GM23248 (cell line): ENCODE results near the gene ARFGAP3. TPM values are rescaled to one million over a fixed set of nuclear protein-coding genes. Genes with fewer than 3 reads are reported as not detected.

Experiments
- DNase-seq: peaks from one replicate; pipeline ENCODE4 v3.0.0-alpha.2; 2015
- H2AFZ ChIP-seq: fragments of 200-600 bp; sonication (generic); 2 replicates; pipeline ENCODE4 v1.6.1; 2016; ENCODE audit warnings: antibody characterized with exemption
- H3F3A ChIP-seq: fragments of 200-600 bp; sonication (generic); 2 replicates; pipeline ENCODE4 v1.6.1; 2016; ENCODE audit warnings: mild to moderate bottlenecking, antibody characterized with exemption, mixed run types; ENCODE audit not compliant: insufficient read depth
- H3K27ac ChIP-seq: fragments of 200-600 bp; sonication (generic); 2 replicates; pipeline ENCODE4 v1.5.1; 2016; ENCODE audit warnings: mild to moderate bottlenecking
- H3K27me3 ChIP-seq: fragments of 200-600 bp; sonication (generic); replicated peaks from 2 replicates; pipeline ENCODE4 v1.6.1; 2016; ENCODE audit warnings: mild to moderate bottlenecking; ENCODE audit not compliant: insufficient read depth
- H3K36me3 ChIP-seq: fragments of 200-600 bp; sonication (generic); 2 replicates; pipeline ENCODE4 v1.6.1; 2016; ENCODE audit warnings: low read depth, mild to moderate bottlenecking
- H3K4me1 ChIP-seq: fragments of 200-600 bp; sonication (generic); 2 replicates; pipeline ENCODE4 v1.6.1; 2016; ENCODE audit warnings: mild to moderate bottlenecking; ENCODE audit not compliant: insufficient read depth
- H3K4me2 ChIP-seq: fragments of 200-600 bp; sonication (generic); one replicate; pipeline ENCODE4 v1.6.1; 2016; ENCODE audit warnings: mild to moderate bottlenecking; ENCODE audit not compliant: unreplicated experiment
- H3K4me3 ChIP-seq: fragments of 200-600 bp; sonication (generic); 2 replicates; pipeline ENCODE4 v1.5.1; 2016; ENCODE audit warnings: mild to moderate bottlenecking
- H3K79me2 ChIP-seq: fragments of 200-600 bp; sonication (generic); 2 replicates; pipeline ENCODE4 v1.6.1; 2016; ENCODE audit warnings: mild to moderate bottlenecking; ENCODE audit not compliant: insufficient read depth
- H3K9ac ChIP-seq: fragments of 200-600 bp; sonication (generic); 2 replicates; pipeline ENCODE4 v1.6.1; 2016; ENCODE audit warnings: mild to moderate bottlenecking
- H3K9me2 ChIP-seq: fragments of 200-600 bp; sonication (generic); 2 replicates; pipeline ENCODE4 v1.6.1; 2016; ENCODE audit warnings: mixed run types, mild to moderate bottlenecking, moderate library complexity; ENCODE audit not compliant: insufficient read depth
- H3K9me3 ChIP-seq: fragments of 200-600 bp; sonication (generic); one replicate; pipeline ENCODE4 v1.6.1; 2017; ENCODE audit warnings: low read depth
- H4K20me1 ChIP-seq: fragments of 200-600 bp; sonication (generic); 2 replicates; pipeline ENCODE4 v1.6.0; 2016; ENCODE audit not compliant: insufficient read depth
- EZH2 ChIP-seq: fragments of 200-600 bp; sonication (generic); IDR thresholded peaks from 2 replicates; pipeline ENCODE4 v1.6.1; 2018; ENCODE audit warnings: antibody characterized with exemption, mild to moderate bottlenecking; ENCODE audit not compliant: insufficient read depth, poor library complexity, severe bottlenecking
- EZH2phosphoT487 ChIP-seq: fragments of 200-600 bp; sonication (generic); IDR thresholded peaks from 2 replicates; pipeline ENCODE4 v1.6.1; 2018; ENCODE audit warnings: antibody characterized with exemption, moderate library complexity, mild to moderate bottlenecking, low read depth; ENCODE audit not compliant: insufficient read depth
- WGBS, 2 experiments: methylation state at CpG; one replicate each; pipeline ENCODE4 v1.1.6; 2015 to 2017; ENCODE audit warnings: low lambda C conversion rate in 2 of 2, low coverage in 1 of 2; ENCODE audit errors: missing lambda C conversion rate in 2 of 2; 5-methylcytosine and 5-hydroxymethylcytosine counted together
- in situ Hi-C: fragments of 300-500 bp; cut with MboI; formaldehyde crosslinking; loops from 2 replicates; pipeline ENCODE4 v1.15.0; 2020
- polyA plus RNA-seq: library from polyadenylated mRNA; unstranded; fragments of >200 nt; fragmentation: Nextera tagmentation; extraction: Ambion mirVana; gene quantifications from 2 replicates; pipeline ENCODE4 v1.2.1, GENCODE V29; 2016
- total RNA-seq: library from RNA; depleted of rRNA; stranded (reverse); fragments of >200 nt; shearing (Covaris generic); gene quantifications from 2 replicates; pipeline ENCODE4 v1.2.3, GENCODE V29; 2014

Gene ARFGAP3
- total and polyA plus RNA-seq, 2 experiments from 2014 or later: 81.5 to 96.8 TPM

GRCh38 chr22:42807185-42807584 is 49.9 kb downstream of the ARFGAP3 start:
- DNase-seq: no peak
- in situ Hi-C loops: no loop called here
- Histone ChIP-seq H3K4me2 (no peak overlapping the region), H3K27ac (no peak overlapping the region), H3K36me3 (peaks cover 45% of the 10 kb centered on the region), H2AFZ (no peak overlapping the region), H3K4me3 (no peak overlapping the region), H3K9me3 (no peaks in the 10 kb centered on the region), H3K27me3 (no peaks in the 10 kb centered on the region), H3K4me1 (no peaks in the 10 kb centered on the region), H3K79me2 (peaks cover 14% of the 10 kb centered on the region), H3K9me2 (no peaks in the 10 kb centered on the region), H3K9ac (no peak overlapping the region), H3F3A (no peaks in the 10 kb centered on the region), H4K20me1 (no peaks in the 10 kb centered on the region)
- 93% methylated on average over 6 of the region's 6 CpGs for WGBS, 2 experiments
- no peak for TF ChIP-seq EZH2phosphoT487
- TF ChIP-seq EZH2: no peak

GRCh38 chr22:42805998-42806830 is 50.9 kb downstream of the ARFGAP3 start:
- no peak overlapping the region for H3K4me3 ChIP-seq
- no peaks in the 10 kb centered on the region for H3K9me2 ChIP-seq
- TF ChIP-seq EZH2phosphoT487: no peak
- no peak for TF ChIP-seq EZH2
- no peak overlapping the region for H2AFZ ChIP-seq
- 83 to 88% methylated on average over 15 of the region's 15 CpGs for WGBS, 2 experiments
- in situ Hi-C loops: no loop called here
- H3K27ac ChIP-seq: no peak overlapping the region
- no peaks in the 10 kb centered on the region for H3F3A ChIP-seq
- no peaks in the 10 kb centered on the region for H4K20me1 ChIP-seq
- no peaks in the 10 kb centered on the region for H3K4me1 ChIP-seq
- H3K9ac ChIP-seq: no peak overlapping the region; the same call in 1 of the 2 replicates
- no peak for DNase-seq
- H3K4me2 ChIP-seq: no peak overlapping the region
- no peaks in the 10 kb centered on the region for H3K9me3 ChIP-seq
- peaks cover 10% of the 10 kb centered on the region; the same call in 1 of the 2 replicates for H3K79me2 ChIP-seq
- H3K36me3 ChIP-seq: peaks cover 45% of the 10 kb centered on the region
- H3K27me3 ChIP-seq: no peaks in the 10 kb centered on the region

- Histone ChIP-seq H3K36me3 (peaks cover 39% of the 10 kb centered on the region), H3K27ac (no peak overlapping the region), H3K27me3 (no peaks in the 10 kb centered on the region), H3K9ac (no peak overlapping the region; the same call in 1 of the 2 replicates), H3K9me2 (no peaks in the 10 kb centered on the region), H3K9me3 (no peaks in the 10 kb centered on the region), H3K4me3 (no peak overlapping the region), H4K20me1 (no peaks in the 10 kb centered on the region), H3K4me1 (no peaks in the 10 kb centered on the region), H3K4me2 (no peak overlapping the region), H3K79me2 (peaks cover 5% of the 10 kb centered on the region; the same call in 1 of the 2 replicates), H2AFZ (no peak overlapping the region), H3F3A (no peaks in the 10 kb centered on the region)
- in situ Hi-C loops: no loop called here
- TF ChIP-seq EZH2phosphoT487 (no peak), EZH2 (no peak)
- 89 to 91% methylated on average over 13 of the region's 13 CpGs for WGBS, 2 experiments
- DNase-seq: no peak
Observed at GRCh38 chr22:42805016-42805997, 51.8 kb downstream of the ARFGAP3 start.

- Histone ChIP-seq H3K9ac (no peak overlapping the region), H3K27ac (no peak overlapping the region), H3K9me2 (no peaks in the 10 kb centered on the region), H3K4me1 (no peaks in the 10 kb centered on the region), H3K27me3 (no peaks in the 10 kb centered on the region), H3K4me3 (no peak overlapping the region), H3F3A (no peaks in the 10 kb centered on the region), H3K79me2 (no peaks in the 10 kb centered on the region), H3K9me3 (no peaks in the 10 kb centered on the region), H3K36me3 (peaks cover 31% of the 10 kb centered on the region; the same call in 1 of the 2 replicates), H4K20me1 (no peaks in the 10 kb centered on the region), H3K4me2 (no peak overlapping the region), H2AFZ (no peak overlapping the region)
- WGBS, 2 experiments: 90 to 93% methylated on average over 7 of the region's 7 CpGs
- TF ChIP-seq EZH2phosphoT487 (no peak), EZH2 (no peak)
- in situ Hi-C loops: no loop called here
- DNase-seq: no peak
Observed at GRCh38 chr22:42803389-42803788, 53.7 kb downstream of the ARFGAP3 start.
